Activated CD8-positive, alpha-beta T cell treated with anti-CD3 and anti-CD28 coated beads for 36 hours (primary cell): ENCODE results near the gene ADAT1. TPM values are rescaled to one million over a fixed set of nuclear protein-coding genes. Genes with fewer than 3 reads are reported as not detected.

ENCODE experiments used
- ATAC-seq: fragments of 200-7000 bp; cut with Tn5 transposase; one replicate; pipeline ENCODE4 v1.10.0; 2021; ENCODE audit warnings: mild to moderate bottlenecking, moderate library complexity
- CTCF ChIA-PET: fragments of 350-600 bp; sonication (Branson Sonifier 250); formaldehyde crosslinking; loops from one replicate; lab custom pipeline; 2021; ENCODE audit warnings: antibody characterized with exemption; lab: Charles Lee
- POLR2A ChIA-PET: fragments of 350-600 bp; sonication (Branson Sonifier 250); formaldehyde crosslinking; loops from one replicate; lab custom pipeline; 2021; ENCODE audit warnings: antibody characterized with exemption; lab: Charles Lee
- DNase-seq: peaks from one replicate; pipeline ENCODE4 v3.0.0-alpha.2; 2020
- H3K27ac Mint-ChIP-seq: one replicate; pipeline ENCODE4 v1.8.0; 2021; ENCODE audit warnings: mild to moderate bottlenecking, mixed read lengths
- H3K27me3 Mint-ChIP-seq: one replicate; pipeline ENCODE4 v1.8.0; 2021; ENCODE audit warnings: mixed read lengths
- H3K36me3 Mint-ChIP-seq: one replicate; pipeline ENCODE4 v1.8.0; 2021; ENCODE audit warnings: low read depth, mixed read lengths
- H3K4me1 Mint-ChIP-seq: one replicate; pipeline ENCODE4 v1.8.0; 2021; ENCODE audit warnings: low read depth, mixed read lengths
- H3K4me3 Mint-ChIP-seq: one replicate; pipeline ENCODE4 v1.8.0; 2021; ENCODE audit warnings: mild to moderate bottlenecking, moderate library complexity, mixed read lengths
- H3K9me3 Mint-ChIP-seq: one replicate; pipeline ENCODE4 v1.8.0; 2021; ENCODE audit warnings: mixed read lengths
- CTCF ChIP-seq: fragments of 200-600 bp; IDR thresholded peaks from one replicate; pipeline ENCODE4 v1.8.0; 2022; ENCODE audit warnings: antibody characterized with exemption, mild to moderate bottlenecking
- intact Hi-C: fragments of 100-400 bp; cut with micrococcal nuclease; formaldehyde crosslinking; loops from one replicate; pipeline ENCODE4 v1.10.0; 2022
- total RNA-seq, 2 experiments: library from RNA; stranded (reverse); gene quantifications; one replicate each; pipeline ENCODE4 v1.2.3, GENCODE V29; 2021

The ADAT1 gene
- 10 to 100 TPM; 41.7 to 43.6 TPM for total RNA-seq

GRCh38 chr16:75622761-75623605, at the start of gene ADAT1:
Gene ADAT1 (minus strand): TSS chr16:75623281. CDS start chr16:75620799, 2,482 bp downstream.
- CTCF ChIA-PET: interaction anchor here (0.8 to 3.5 kb wide), 8 partner anchors 8 to 159 kb away, joined by 4 to 18 read pairs (median 8); partner anchors contain the start of genes KARS1 and TERF2IP
- H3K27me3 Mint-ChIP-seq: no peaks in the 10 kb centered on the region
- peaks cover 52% of the 10 kb centered on the region for H3K36me3 Mint-ChIP-seq
- peaks cover 45% of the 10 kb centered on the region for H3K4me1 Mint-ChIP-seq
- POLR2A ChIA-PET: interaction anchor here (0.7 to 4.1 kb wide), 16 partner anchors 10 to 159 kb away, joined by 3 to 50 read pairs (median 4); partner anchors contain the start of genes GABARAPL2, KARS1, TERF2IP and TMEM170A
- DNase-seq: peak; percentile 99
- peak within 1 kb of the TSS; percentile 96 for H3K27ac Mint-ChIP-seq
- TF ChIP-seq CTCF: no peak
- no peaks in the 10 kb centered on the region for H3K9me3 Mint-ChIP-seq
- intact Hi-C loops: loop anchor here (2.0 to 10.0 kb wide), 3 partner anchors 26 to 158 kb away; partner anchors contain the start of genes GABARAPL2 and TMEM170A
- peak; percentile 93 for ATAC-seq
- peak within 1 kb of the TSS; percentile 97 for H3K4me3 Mint-ChIP-seq

- no peaks in the 10 kb centered on the region for H3K27me3 Mint-ChIP-seq
- intact Hi-C loops: no loop called here
- CTCF ChIA-PET: no interaction called here
- no peak for ATAC-seq
- TF ChIP-seq CTCF: no peak
- no peak overlapping the region for H3K4me3 Mint-ChIP-seq
- H3K36me3 Mint-ChIP-seq: no peaks in the 10 kb centered on the region
- no peaks in the 10 kb centered on the region for H3K4me1 Mint-ChIP-seq
- H3K27ac Mint-ChIP-seq: no peak overlapping the region
- no peak for DNase-seq
- POLR2A ChIA-PET: no interaction called here
- no peaks in the 10 kb centered on the region for H3K9me3 Mint-ChIP-seq
Observed at GRCh38 chr16:75667503-75667902, 44.4 kb upstream of the ADAT1 start.

GRCh38 chr16:75660726-75661302, 37.7 kb upstream of the ADAT1 start:
- ATAC-seq: no peak
- ChIA-PET POLR2A (interaction anchor here (4.1 kb wide), 1 partner anchor 13 kb away, joined by 22 read pairs; the partner anchor contains the start of genes KARS1 and TERF2IP), CTCF (no interaction called here)
- DNase-seq: no peak
- peaks cover 24% of the 10 kb centered on the region for H3K36me3 Mint-ChIP-seq
- intact Hi-C loops: no loop called here
- no peaks in the 10 kb centered on the region for H3K9me3 Mint-ChIP-seq
- H3K27me3 Mint-ChIP-seq: no peaks in the 10 kb centered on the region
- no peak for TF ChIP-seq CTCF
- peaks cover 2% of the 10 kb centered on the region for H3K4me1 Mint-ChIP-seq
- H3K4me3 Mint-ChIP-seq: no peak overlapping the region
- no peak overlapping the region for H3K27ac Mint-ChIP-seq

GRCh38 chr16:75660321-75660720, 37.2 kb upstream of the ADAT1 start:
- CTCF ChIA-PET: no interaction called here
- Mint-ChIP-seq H3K27ac (no peak overlapping the region), H3K27me3 (no peaks in the 10 kb centered on the region), H3K9me3 (no peaks in the 10 kb centered on the region), H3K36me3 (peaks cover 24% of the 10 kb centered on the region), H3K4me1 (peaks cover 2% of the 10 kb centered on the region), H3K4me3 (no peak overlapping the region)
- POLR2A ChIA-PET: interaction anchor here (1.2 to 4.1 kb wide), 2 partner anchors 9 to 13 kb away, joined by 3 to 22 read pairs; partner anchors contain the start of genes KARS1 and TERF2IP
- ATAC-seq (no peak), DNase-seq (no peak)
- no peak for TF ChIP-seq CTCF
- intact Hi-C loops: no loop called here
